ENCODE measurements around the gene IFIH1.

GRCh38 chr2:162233197-162233596 is 85.3 kb downstream of the IFIH1 start:
- TF ChIP-seq REST (IDR thresholded peaks at IDR 0.05; ENCODE audit: insufficient replicate concordance, low read depth) = no peak
- no peak for TF ChIP-seq GABPA (IDR thresholded peaks at IDR 0.05; ENCODE audit: low read depth)

All from HL-60 (cell line).